ENCODE data around the gene ZBTB44.
"Not testable (repeated sequence)": the region's sequence is repeated elsewhere in the genome, so short reads cannot be mapped to it uniquely, and the experiment has no call there.

Gene ZBTB44

DNA sequence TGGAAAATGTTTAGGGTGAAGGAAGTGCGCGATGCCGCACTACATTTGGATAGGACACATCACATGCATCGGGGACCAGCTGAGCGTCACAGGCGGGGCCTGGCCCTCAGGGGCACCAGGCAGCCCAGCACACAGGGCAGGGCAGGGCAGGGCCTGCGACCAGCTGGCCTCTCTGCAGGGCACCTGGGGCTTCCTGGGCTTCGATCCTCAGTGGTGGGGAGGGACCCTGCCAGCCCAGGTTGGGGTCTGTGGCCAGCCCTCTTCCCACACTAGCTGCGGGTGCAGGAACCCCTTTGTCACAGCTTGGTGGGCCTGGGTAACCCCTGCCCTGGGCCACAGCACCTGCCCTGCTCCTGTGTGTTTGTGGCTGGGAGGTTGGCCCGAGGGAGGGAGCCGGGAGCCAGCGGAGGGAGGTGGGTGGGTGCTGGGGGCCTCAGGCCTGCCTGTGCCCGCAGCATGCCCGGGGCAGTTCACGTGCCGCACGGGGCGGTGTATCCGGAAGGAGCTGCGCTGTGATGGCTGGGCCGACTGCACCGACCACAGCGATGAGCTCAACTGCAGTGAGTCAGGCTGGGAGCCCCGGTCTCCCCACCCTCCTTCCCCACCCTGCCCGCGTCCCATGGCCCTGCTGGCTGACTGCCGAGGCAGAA, 117.2 kb downstream of the ZBTB44 start:
- in situ Hi-C loops (cut with HindIII; ENCODE audit: low sequenced_read_pairs), result no loop called here
- no peak overlapping the region for H3K4me3 ChIP-seq (ENCODE audit: low read depth, low read length)
- DNase-seq (ENCODE audit: low read depth), result no peak
- TF ChIP-seq, protein P1, sequence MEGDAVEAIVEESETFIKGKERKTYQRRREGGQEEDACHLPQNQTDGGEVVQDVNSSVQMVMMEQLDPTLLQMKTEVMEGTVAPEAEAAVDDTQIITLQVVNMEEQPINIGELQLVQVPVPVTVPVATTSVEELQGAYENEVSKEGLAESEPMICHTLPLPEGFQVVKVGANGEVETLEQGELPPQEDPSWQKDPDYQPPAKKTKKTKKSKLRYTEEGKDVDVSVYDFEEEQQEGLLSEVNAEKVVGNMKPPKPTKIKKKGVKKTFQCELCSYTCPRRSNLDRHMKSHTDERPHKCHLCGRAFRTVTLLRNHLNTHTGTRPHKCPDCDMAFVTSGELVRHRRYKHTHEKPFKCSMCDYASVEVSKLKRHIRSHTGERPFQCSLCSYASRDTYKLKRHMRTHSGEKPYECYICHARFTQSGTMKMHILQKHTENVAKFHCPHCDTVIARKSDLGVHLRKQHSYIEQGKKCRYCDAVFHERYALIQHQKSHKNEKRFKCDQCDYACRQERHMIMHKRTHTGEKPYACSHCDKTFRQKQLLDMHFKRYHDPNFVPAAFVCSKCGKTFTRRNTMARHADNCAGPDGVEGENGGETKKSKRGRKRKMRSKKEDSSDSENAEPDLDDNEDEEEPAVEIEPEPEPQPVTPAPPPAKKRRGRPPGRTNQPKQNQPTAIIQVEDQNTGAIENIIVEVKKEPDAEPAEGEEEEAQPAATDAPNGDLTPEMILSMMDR (IDR thresholded peaks at IDR 0.05; ENCODE audit: low read depth, low read length, missing control alignments), result no peak

DNA sequence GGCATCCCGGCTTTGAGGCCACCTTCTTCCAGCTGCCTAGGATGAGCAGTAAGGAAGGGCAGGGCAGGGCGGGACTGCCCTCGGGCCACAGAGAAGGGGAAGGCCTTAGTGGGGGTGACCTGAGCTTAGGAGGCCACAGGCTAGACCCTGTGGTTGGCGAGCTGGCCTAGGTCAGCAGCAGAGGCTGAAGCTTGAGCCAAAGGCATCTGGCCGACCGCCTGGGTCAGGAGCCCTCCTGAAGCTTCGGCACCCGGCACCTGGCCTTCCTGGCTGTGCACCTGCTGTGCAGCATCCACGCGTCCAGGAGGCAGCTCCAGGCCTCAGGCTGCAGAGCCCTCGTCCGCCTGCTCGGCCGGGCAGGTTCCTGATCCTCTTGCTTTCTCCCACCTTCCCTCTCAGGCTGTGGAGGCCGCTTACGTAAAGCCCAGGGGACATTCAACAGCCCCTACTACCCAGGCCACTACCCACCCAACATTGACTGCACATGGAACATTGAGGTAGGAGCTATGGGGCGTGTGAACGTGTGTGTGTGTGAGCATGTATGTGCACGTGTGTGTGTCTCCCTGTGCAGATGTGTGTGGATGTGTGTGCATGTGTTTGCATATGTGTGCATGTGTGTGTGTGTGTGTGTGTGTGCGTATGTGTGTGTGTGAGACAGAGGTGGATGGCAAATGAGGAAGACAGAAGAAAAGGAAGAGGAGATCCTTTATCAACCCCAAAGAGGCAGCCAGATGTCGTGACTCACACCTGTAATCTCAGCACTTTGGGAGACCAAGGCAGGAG, 120.3 kb downstream of the ZBTB44 start:
- H3K4me3 ChIP-seq (ENCODE audit: low read depth, low read length), result no peak overlapping the region
- DNase-seq (ENCODE audit: low read depth), result no peak
- TF ChIP-seq, protein P1 (IDR thresholded peaks at IDR 0.05; ENCODE audit: low read depth, low read length, missing control alignments), result no peak
- in situ Hi-C loops (cut with HindIII; ENCODE audit: low sequenced_read_pairs), result no loop called here

DNA sequence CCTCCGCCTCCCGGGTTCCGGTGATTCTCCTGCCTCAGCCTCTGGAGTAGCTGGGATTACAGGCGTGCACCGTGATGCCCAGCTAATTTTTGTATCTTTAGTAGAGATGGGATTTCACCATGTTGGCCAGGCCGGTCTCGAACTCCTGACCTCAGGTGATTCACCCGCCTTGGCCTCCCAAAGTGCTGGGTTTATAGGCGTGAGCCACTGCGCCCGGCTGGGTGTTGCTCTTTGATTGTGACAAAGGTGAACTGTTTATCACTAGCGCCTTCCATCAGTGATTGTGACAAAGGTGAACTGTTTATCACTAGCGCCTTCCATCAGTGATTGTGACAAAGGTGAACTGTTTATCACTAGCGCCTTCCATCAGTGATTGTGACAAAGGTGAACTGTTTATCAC, 121.2 kb downstream of the ZBTB44 start:
- DNase-seq (ENCODE audit: low read depth); in situ Hi-C loops (cut with HindIII; ENCODE audit: low sequenced_read_pairs); H3K4me3 ChIP-seq (ENCODE audit: low read depth, low read length): not testable (repeated sequence)

DNA sequence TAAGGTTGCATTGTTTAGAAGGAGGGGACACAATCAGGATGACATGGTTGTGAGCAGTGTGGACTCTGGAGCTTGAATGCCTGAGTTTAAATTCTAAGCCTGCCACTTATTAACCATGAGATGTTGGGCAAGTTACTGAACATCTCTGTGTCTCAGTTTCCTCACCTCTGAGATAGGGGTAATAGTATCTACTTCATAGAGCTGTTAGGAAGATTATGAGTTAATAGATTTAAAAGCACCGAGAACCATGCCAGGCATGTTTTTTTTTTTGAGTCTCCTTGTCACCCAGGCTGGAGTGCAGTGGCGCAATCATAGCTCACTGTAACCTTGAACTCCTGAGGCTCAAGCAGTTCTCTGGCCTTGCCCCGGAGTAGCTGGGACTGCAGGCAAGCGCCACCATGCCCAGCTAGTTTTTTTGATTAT, 121.9 kb downstream of the ZBTB44 start:
- H3K4me3 ChIP-seq (ENCODE audit: low read depth, low read length), result no peak overlapping the region
- TF ChIP-seq, protein P1 (IDR thresholded peaks at IDR 0.05; ENCODE audit: low read depth, low read length, missing control alignments), result no peak
- DNase-seq (ENCODE audit: low read depth), result no peak
- in situ Hi-C loops (cut with HindIII; ENCODE audit: low sequenced_read_pairs), result no loop called here

DNA sequence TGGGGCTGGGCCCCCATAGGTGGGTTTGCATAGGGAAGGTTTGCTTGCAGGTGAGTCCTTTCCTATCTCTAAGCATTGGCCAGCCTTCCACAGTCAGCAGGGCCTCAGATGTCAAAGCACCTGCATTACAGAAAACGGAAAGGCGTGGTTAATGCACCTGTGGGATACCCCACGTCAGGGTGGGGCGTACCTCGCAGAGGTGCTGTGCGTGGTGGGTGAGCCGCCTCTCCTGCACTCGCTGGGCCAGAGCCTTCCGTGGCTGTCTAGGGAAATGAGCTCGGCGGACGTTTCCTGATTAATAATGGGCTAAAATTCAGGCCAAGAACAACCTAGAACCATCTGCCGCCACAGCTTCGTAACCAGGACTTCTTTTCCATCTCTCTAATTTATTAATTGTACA, 122.8 kb downstream of the ZBTB44 start:
- H3K4me3 ChIP-seq (ENCODE audit: low read depth, low read length), result no peak overlapping the region
- TF ChIP-seq, protein P1 (IDR thresholded peaks at IDR 0.05; ENCODE audit: low read depth, low read length, missing control alignments), result no peak
- in situ Hi-C loops (cut with HindIII; ENCODE audit: low sequenced_read_pairs), result no loop called here
- DNase-seq (ENCODE audit: low read depth), result no peak

DNA sequence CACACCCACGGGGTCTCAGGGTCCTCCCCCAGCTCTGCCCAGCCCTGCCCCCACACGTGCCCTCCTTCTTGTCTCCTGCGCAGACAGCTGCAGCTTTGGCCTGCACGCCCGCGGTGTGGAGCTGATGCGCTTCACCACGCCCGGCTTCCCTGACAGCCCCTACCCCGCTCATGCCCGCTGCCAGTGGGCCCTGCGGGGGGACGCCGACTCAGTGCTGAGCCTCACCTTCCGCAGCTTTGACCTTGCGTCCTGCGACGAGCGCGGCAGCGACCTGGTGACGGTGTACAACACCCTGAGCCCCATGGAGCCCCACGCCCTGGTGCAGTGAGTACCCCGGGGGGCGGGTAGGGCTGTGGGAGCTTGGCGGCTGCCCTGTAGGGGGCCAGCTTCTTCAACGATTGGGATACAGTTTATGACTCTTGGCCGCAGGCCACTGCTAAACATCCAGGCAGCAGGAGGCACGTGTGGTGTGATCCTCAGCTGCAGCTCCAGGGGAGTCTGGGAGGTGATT, 124.3 kb downstream of the ZBTB44 start:
- TF ChIP-seq, protein P1 (IDR thresholded peaks at IDR 0.05; ENCODE audit: low read depth, low read length, missing control alignments), result no peak
- in situ Hi-C loops (cut with HindIII; ENCODE audit: low sequenced_read_pairs), result no loop called here
- DNase-seq (ENCODE audit: low read depth), result no peak
- H3K4me3 ChIP-seq (ENCODE audit: low read depth, low read length), result no peak overlapping the region

All from astrocyte of the cerebellum (primary cell).